DND-41 (cell line): Measurements from ENCODE around the gene RAI14.

Source experiments
- ATAC-seq: fragments of 200-7000 bp; cut with Tn5 transposase; 3 replicates; pipeline ENCODE4 v1.9.1; 2021; ENCODE audit warnings: low read depth; ENCODE audit not compliant: insufficient read depth
- DNase-seq: peaks from one replicate; pipeline ENCODE4 v3.0.0-alpha.2; 2020
- H2AFZ ChIP-seq: 2 replicates; pipeline ENCODE4 v1.6.0; 2012; ENCODE audit warnings: low read depth, low read length
- H3K27ac ChIP-seq: 2 replicates; pipeline ENCODE4 v1.5.1; 2012; ENCODE audit warnings: low read length, inconsistent platforms
- H3K27me3 ChIP-seq: fragments of 200-600 bp; sonication (generic); 2 replicates; pipeline ENCODE4 v1.6.0; 2012; ENCODE audit warnings: low read length, mild to moderate bottlenecking, inconsistent platforms; ENCODE audit not compliant: insufficient read depth, poor library complexity
- H3K36me3 ChIP-seq: 2 replicates; pipeline ENCODE4 v1.5.1; 2012; ENCODE audit warnings: low read length, inconsistent platforms; ENCODE audit not compliant: insufficient read depth
- H3K4me1 ChIP-seq: 2 replicates; pipeline ENCODE4 v1.5.1; 2012; ENCODE audit warnings: mild to moderate bottlenecking, low read length; ENCODE audit not compliant: insufficient read depth
- H3K4me2 ChIP-seq: 2 replicates; pipeline ENCODE4 v1.6.0; 2012; ENCODE audit warnings: mild to moderate bottlenecking, moderate library complexity, low read length, inconsistent platforms; ENCODE audit not compliant: insufficient read depth
- H3K4me3 ChIP-seq, 2 experiments: fragments of 200-600 bp in 1 of 2; shearing (Covaris generic) in 1 of 2; 2 replicates each; pipeline ENCODE4 v1.5.1; 2012 to 2016; ENCODE audit warnings: inconsistent platforms in 2 of 2, low read length in 2 of 2, mild to moderate bottlenecking in 2 of 2, low read depth in 1 of 2, moderate library complexity in 1 of 2
- H3K79me2 ChIP-seq: 2 replicates; pipeline ENCODE4 v1.6.0; 2012; ENCODE audit warnings: low read length, inconsistent platforms; ENCODE audit not compliant: insufficient read depth
- H3K9ac ChIP-seq: 2 replicates; pipeline ENCODE4 v1.6.0; 2012; ENCODE audit warnings: low read depth, mild to moderate bottlenecking, inconsistent platforms, low read length, moderate library complexity
- H3K9me3 ChIP-seq: 2 replicates; pipeline ENCODE4 v1.5.1; 2012; ENCODE audit warnings: low read length, moderate library complexity, mild to moderate bottlenecking, inconsistent platforms; ENCODE audit not compliant: insufficient read depth, severe bottlenecking
- H4K20me1 ChIP-seq: 2 replicates; pipeline ENCODE4 v1.6.0; 2012; ENCODE audit warnings: low read length; ENCODE audit not compliant: insufficient read depth
- EZH2 ChIP-seq: IDR thresholded peaks from 3 replicates; pipeline ENCODE4 v1.6.1; 2012; ENCODE audit warnings: borderline replicate concordance, low read depth, mild to moderate bottlenecking, moderate library complexity, low read length, inconsistent platforms; ENCODE audit not compliant: severe bottlenecking
- TF ChIP-seq, protein P1 (sequence below): IDR thresholded peaks from 2 replicates; pipeline ENCODE4 v1.5.1; 2012; ENCODE audit warnings: borderline replicate concordance, low read length, moderate library complexity, mild to moderate bottlenecking; ENCODE audit not compliant: poor library complexity, severe bottlenecking; ENCODE audit errors: extremely low read depth

The RAI14 gene

DNA sequence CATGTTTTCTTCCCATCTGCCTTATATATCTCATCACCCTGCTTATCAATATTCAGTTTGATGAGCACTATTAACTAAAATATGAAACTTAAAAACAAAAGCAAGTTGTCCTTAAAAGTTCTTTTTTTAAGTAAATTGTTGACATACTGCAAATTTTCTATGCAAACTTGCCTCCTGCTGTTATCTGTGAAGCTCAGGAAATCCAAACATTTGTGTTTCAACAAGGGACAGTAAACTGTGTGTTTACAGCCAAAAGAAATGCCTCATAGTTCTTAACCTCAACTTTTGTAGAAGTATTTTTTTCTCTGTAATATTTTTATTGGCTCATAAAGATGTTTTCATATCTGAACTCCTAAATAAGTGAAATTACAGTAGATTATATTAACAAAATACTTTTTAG, 175.2 kb downstream of the RAI14 start:
- no peak for DNase-seq
- Histone ChIP-seq H3K36me3 (no peaks in the 10 kb centered on the region), H3K4me3 (no peak overlapping the region), H3K27me3 (peaks cover 9% of the 10 kb centered on the region), H3K27ac (no peak overlapping the region), H2AFZ (no peak overlapping the region), H3K79me2 (no peaks in the 10 kb centered on the region), H3K9me3 (no peaks in the 10 kb centered on the region), H3K9ac (no peak overlapping the region), H4K20me1 (no peaks in the 10 kb centered on the region), H3K4me1 (no peaks in the 10 kb centered on the region), H3K4me2 (no peak overlapping the region)
- no peak for ATAC-seq
- TF ChIP-seq EZH2 = no peak
- TF ChIP-seq, protein P1, sequence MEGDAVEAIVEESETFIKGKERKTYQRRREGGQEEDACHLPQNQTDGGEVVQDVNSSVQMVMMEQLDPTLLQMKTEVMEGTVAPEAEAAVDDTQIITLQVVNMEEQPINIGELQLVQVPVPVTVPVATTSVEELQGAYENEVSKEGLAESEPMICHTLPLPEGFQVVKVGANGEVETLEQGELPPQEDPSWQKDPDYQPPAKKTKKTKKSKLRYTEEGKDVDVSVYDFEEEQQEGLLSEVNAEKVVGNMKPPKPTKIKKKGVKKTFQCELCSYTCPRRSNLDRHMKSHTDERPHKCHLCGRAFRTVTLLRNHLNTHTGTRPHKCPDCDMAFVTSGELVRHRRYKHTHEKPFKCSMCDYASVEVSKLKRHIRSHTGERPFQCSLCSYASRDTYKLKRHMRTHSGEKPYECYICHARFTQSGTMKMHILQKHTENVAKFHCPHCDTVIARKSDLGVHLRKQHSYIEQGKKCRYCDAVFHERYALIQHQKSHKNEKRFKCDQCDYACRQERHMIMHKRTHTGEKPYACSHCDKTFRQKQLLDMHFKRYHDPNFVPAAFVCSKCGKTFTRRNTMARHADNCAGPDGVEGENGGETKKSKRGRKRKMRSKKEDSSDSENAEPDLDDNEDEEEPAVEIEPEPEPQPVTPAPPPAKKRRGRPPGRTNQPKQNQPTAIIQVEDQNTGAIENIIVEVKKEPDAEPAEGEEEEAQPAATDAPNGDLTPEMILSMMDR = no peak

DNA sequence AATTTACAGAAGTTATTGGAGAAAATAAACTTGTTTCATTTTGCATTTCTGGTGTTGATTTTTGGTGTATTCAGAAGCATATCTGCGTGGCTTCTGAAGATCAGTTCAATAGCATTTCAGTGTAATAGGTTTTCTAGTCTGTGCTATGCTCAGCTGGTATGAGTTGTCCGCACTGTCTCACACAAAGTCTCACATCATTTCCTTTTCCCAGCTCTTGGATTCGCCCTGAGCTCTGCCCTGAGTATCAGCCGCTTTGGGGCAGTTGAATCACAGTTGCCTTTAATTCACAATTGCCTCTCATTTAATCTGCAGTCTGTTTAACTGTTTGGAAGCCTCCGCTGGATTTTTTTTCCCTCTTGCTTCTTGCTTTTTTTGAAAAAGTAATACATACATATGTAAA, 176.4 kb downstream of the RAI14 start:
- ATAC-seq (no peak), DNase-seq (no peak)
- Histone ChIP-seq H3K9me3 (no peaks in the 10 kb centered on the region), H3K4me1 (no peaks in the 10 kb centered on the region), H3K4me3 (no peak overlapping the region), H3K4me2 (no peak overlapping the region), H3K27me3 (peaks cover 9% of the 10 kb centered on the region), H4K20me1 (no peaks in the 10 kb centered on the region), H3K27ac (no peak overlapping the region), H2AFZ (no peak overlapping the region), H3K36me3 (no peaks in the 10 kb centered on the region), H3K9ac (no peak overlapping the region), H3K79me2 (no peaks in the 10 kb centered on the region)
- TF ChIP-seq EZH2 = no peak
- TF ChIP-seq, protein P1 = no peak

DNA sequence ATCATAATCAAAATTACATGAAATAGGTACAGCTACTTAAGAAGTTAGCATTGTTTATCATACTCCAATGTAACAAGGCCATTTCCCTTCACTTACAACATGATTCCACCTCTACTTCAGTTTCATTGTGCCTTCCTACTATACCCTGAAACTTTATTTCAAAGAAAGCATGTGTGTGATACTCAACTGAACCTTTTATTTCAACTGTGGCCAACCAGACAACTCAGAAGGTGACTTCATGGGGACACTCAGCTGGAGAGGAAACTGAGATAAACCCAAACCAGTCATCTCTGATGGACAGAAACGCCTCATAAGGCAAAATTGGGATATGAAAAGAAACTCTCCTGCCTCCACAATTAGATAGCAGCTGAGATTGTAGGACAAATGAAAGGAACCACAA, 177.0 kb downstream of the RAI14 start:
- H3K27me3 ChIP-seq = peaks cover 5% of the 10 kb centered on the region
- no peaks in the 10 kb centered on the region for H3K79me2 ChIP-seq
- no peaks in the 10 kb centered on the region for H3K4me1 ChIP-seq
- H3K36me3 ChIP-seq = no peaks in the 10 kb centered on the region
- TF ChIP-seq, protein P1 = no peak
- TF ChIP-seq EZH2 = no peak
- H3K4me2 ChIP-seq = no peak overlapping the region
- H3K27ac ChIP-seq = no peak overlapping the region
- no peak overlapping the region for H3K4me3 ChIP-seq
- DNase-seq (no peak), ATAC-seq (no peak)
- no peaks in the 10 kb centered on the region for H3K9me3 ChIP-seq
- no peak overlapping the region for H2AFZ ChIP-seq
- H4K20me1 ChIP-seq = no peaks in the 10 kb centered on the region
- H3K9ac ChIP-seq = no peak overlapping the region
